Breast epithelium (tissue), 3 donors: ENCODE data around the gene BZW2.

ENCODE experiments used
- CTCF ChIP-seq, 3 donors: fragments of 450-650 bp; IDR thresholded peaks; one replicate each; pipeline ENCODE4 v1.5.1; 2016 to 2017; ENCODE audit warnings: antibody characterized with exemption in 3 of 3, mild to moderate bottlenecking in 3 of 3, moderate library complexity in 3 of 3
- POLR2A ChIP-seq: fragments of 450-650 bp; IDR thresholded peaks from one replicate; pipeline ENCODE4 v1.6.1; 2016; ENCODE audit warnings: antibody characterized with exemption, mild to moderate bottlenecking, moderate library complexity
- POLR2AphosphoS5 ChIP-seq, 3 donors: sonication (generic); formaldehyde crosslinking; IDR thresholded peaks; one replicate each; pipeline ENCODE4 v1.6.1; 2017; ENCODE audit warnings: antibody characterized with exemption in 3 of 3

DNA sequence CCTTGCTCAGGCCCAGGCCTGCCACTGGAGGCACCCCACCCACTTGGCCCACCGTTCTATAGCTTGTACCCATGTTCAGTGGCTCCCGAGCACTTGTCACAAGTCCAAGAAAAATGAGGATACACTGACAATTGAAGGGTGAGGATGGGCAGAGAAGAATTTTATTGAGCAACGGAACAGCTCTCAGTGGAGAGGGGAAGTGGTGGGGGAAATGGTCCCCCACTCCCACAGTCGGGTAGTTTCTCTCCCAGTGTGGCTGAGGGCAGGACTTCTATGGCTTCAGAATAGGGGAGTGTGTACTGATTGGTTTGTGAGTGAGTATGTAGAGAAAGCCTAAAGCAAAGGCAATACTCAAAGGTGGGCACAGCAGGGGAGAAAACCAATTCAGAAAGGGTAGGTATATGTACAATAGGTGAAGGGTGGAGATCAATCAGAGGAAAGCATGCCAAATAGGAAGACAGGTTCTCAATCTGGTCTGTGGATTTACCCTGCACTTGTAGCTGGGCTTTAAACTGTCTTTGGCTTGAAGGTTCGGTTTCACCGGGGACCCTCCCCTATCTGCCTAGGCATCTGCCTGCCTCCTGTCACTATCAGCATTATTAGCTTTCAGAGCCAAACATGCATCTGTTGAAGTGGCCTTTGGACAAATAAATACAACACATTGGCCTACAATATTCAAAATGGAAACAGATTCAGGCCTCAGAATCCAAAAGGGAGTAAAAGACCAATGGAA is 98.7 kb downstream of the BZW2 start:
- no peak for TF ChIP-seq CTCF (IDR thresholded peaks at IDR 0.05)
- TF ChIP-seq POLR2A: no peak
- no peak for TF ChIP-seq POLR2AphosphoS5 (IDR thresholded peaks at IDR 0.05)
